GM21367 (cell line): Measurements from ENCODE around the gene WDR83.
"Not testable (repeated sequence)": the region's sequence is repeated elsewhere in the genome, so short reads cannot be mapped to it uniquely, and the experiment has no call there.

Experiments used
- ATAC-seq: cut with Tn5 transposase; IDR thresholded peaks from one replicate; pipeline ENCODE4 v1.9.1; 2021; ENCODE audit not compliant: unreplicated experiment

WDR83 gene

GRCh38 chr19:12681074-12681987, 14.7 kb downstream of the WDR83 start, which contains the start of gene DHPS:
TSS of gene DHPS (minus strand) at chr19:12681880. CDS start at chr19:12681766, 114 bp downstream.
- ATAC-seq = peak; percentile 59

GRCh38 chr19:12685831-12686230, 19.2 kb downstream of the WDR83 start:
- ATAC-seq = no peak

- ATAC-seq = no peak
Measured at GRCh38 chr19:12687496-12688196, 21.0 kb downstream of the WDR83 start, which contains the start of gene GNG14. TSS of gene GNG14 (plus strand) at chr19:12687998. CDS start at chr19:12688049, 51 bp downstream.

- no peak for ATAC-seq
Measured at GRCh38 chr19:12689012-12689411, 22.4 kb downstream of the WDR83 start.

- no peak for ATAC-seq
Measured at GRCh38 chr19:12689581-12690216, 23.1 kb downstream of the WDR83 start.

- ATAC-seq = no peak
Measured at GRCh38 chr19:12692960-12693359, 26.4 kb downstream of the WDR83 start.

GRCh38 chr19:12694641-12695040, 28.0 kb downstream of the WDR83 start:
- no peak for ATAC-seq

- no peak for ATAC-seq
Measured at GRCh38 chr19:12695096-12695495, 28.5 kb downstream of the WDR83 start.

- ATAC-seq = no peak
Measured at GRCh38 chr19:12695514-12695913, 28.9 kb downstream of the WDR83 start.

- no peak for ATAC-seq
Measured at GRCh38 chr19:12695997-12696365, 29.4 kb downstream of the WDR83 start.

- ATAC-seq = peak; percentile 55
Measured at GRCh38 chr19:12696366-12697335, 30.0 kb downstream of the WDR83 start, which contains the start of gene FBXW9. TSS of gene FBXW9 (minus strand) at chr19:12696631. CDS start at chr19:12696581, 50 bp downstream.

- ATAC-seq = not testable (repeated sequence)
Measured at GRCh38 chr19:12697425-12697824, 30.8 kb downstream of the WDR83 start.

- ATAC-seq = no peak
Measured at GRCh38 chr19:12698138-12698537, 31.5 kb downstream of the WDR83 start.

- ATAC-seq = no peak
Measured at GRCh38 chr19:12701596-12702282, 35.1 kb downstream of the WDR83 start.

GRCh38 chr19:12703046-12703445, 36.4 kb downstream of the WDR83 start:
- ATAC-seq = no peak

GRCh38 chr19:12705169-12705568, 38.6 kb downstream of the WDR83 start:
- no peak for ATAC-seq

- no peak for ATAC-seq
Measured at GRCh38 chr19:12705654-12706331, 39.2 kb downstream of the WDR83 start.

- no peak for ATAC-seq
Measured at GRCh38 chr19:12706332-12706718, 39.7 kb downstream of the WDR83 start.

- ATAC-seq = no peak
Measured at GRCh38 chr19:12708641-12709040, 42.0 kb downstream of the WDR83 start.
